HG02571 (cell line): ENCODE results near the gene SSU72.
"Not testable (repeated sequence)": the region's sequence is repeated elsewhere in the genome, so short reads cannot be mapped to it uniquely, and the experiment has no call there.

Experiments used
- ATAC-seq: cut with Tn5 transposase; IDR thresholded peaks from one replicate; pipeline ENCODE4 v1.9.1; 2021; ENCODE audit warnings: mild to moderate bottlenecking, moderate library complexity; ENCODE audit not compliant: unreplicated experiment

SSU72 gene

DNA sequence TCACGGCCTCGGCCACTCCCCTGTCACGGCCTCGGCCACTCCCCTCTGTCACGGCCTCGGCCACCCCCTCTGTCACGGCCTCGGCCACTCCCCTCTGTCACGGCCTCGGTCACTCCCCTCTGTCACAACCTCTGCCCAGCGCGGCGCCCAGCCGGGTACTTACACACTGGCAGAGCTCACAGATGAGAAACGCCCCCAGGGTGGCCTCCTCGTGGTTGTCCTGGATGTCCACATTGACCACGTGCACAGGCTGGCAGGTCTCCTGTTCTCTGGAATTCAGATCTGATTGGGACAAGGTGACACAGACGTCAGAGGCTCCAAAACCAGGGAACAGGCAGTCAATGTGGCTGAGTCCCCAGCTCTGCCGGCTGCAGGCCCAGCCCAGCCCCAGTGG lies 31.0 kb downstream of the SSU72 start:
- ATAC-seq: no peak

DNA sequence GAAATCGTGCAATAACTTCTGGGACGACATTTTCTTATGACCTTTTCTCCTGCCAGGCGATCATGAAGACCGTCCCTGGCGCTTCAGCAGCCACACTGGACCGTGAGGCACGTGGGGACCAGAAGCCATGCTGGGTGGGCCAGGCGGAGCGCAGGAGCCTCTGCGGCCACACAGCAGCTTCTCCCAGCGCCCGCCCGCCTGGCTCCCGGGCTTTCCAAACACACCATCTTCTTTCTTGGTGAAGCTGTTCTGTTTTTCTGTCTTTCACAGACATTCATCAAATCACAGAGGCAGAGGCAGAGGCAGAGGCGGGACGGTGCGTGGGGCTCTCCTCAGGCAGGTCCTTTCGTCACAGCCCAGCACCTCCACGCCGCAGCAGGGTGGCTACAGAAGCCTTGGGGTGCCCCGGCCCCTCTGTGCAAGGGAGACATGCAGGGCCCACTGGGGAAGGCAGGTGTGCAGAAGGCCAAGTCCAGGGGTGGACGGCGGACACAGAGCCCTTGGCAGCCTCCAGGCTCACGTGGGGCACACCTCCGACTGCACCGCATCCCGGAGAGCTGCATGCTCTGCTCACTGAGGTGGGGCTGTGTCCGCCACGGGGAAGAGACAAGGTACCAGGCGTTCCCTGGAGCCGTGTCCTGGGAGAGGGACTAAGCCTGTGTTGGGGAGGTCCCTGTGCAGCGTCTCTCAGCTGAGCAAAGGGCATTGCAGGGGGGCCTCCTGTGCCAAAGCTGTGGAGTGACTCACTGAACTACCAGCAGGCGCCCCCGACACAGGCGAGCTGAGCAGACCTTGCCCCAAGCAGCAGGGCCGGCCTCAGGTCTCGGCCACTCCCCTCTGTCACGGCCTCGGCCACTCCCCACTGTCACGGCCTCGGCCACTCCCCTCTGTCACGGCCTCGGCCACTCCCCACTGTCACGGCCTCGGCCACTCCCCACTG lies 31.6 kb downstream of the SSU72 start:
- ATAC-seq: no peak

DNA sequence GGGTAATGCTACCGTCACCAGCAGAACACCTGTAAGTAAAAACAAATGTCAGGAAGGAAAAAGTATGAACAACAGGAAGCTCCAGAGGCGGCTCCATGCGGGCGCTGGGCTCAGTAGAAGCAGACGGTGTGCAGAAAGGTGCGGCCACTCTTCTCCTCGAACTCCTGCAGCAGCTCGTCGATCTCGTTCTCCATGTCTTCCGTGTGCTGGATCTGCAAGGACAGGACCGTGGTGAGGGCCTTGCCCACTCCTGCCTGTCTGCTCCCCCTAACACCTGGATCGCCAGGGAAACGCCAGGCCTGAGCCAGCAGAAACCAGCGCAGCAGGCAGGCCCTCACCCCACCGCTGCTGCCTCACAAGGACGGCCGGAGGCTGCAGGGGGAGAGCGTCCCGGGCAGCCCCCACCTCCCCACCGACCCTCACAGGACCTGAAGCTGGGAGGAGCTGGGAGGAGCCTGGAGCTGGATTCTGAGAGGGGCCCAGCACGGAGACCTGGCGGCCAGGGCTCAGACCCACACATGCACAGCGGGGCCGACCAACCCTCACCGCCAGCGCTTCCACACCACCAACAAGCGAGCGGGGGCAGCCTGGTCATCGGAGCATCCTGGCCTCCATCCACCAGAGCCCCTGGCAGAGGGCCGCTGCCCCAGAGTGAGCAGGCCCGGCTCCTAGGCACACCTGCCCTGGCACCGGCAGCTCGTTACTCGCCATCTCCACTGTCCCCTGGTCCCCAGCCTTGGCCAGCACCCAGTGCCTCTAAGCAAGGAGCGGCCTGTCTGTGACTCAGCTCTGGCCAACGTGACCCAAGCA lies 32.5 kb downstream of the SSU72 start:
- no peak for ATAC-seq

DNA sequence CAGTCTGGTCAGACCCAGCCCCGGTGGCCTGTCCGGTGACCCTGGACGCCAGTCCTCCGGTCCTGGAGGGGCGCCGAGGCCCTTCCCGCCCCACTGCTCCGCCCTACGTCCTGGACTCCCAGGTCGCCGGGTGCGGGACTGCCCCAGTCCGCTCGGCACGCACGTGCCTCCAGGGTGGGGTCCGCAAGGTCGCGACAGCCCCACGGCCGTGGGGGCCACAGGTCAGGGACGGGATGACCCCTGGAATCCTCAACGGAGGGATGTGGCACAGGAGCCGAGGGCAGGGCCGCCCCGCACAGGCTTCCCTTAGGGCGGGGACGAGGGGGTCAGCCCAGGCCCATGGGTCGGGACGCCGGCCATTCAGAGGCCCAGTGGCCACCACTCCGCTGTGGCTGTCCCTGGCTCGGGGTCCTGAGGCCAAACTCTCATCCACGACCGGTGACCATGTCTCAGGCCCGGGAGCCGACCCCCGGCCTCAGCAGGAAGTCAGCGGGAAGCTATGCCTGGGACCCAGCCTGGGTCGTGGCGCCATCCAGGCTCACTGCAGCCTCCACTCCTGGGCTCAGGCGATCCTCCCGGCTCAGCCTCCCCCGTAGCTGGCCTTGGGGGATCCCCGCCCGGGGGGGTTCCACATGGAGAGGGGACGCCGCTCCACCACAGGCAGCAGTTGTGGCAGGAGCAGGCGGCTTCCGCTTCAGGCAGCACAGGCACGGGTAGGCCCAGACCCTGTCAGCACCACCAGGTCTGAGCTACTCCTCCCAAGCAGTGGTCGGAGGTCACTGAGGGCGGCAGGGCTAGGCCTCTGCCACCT lies 33.6 kb downstream of the SSU72 start:
- no peak for ATAC-seq

DNA sequence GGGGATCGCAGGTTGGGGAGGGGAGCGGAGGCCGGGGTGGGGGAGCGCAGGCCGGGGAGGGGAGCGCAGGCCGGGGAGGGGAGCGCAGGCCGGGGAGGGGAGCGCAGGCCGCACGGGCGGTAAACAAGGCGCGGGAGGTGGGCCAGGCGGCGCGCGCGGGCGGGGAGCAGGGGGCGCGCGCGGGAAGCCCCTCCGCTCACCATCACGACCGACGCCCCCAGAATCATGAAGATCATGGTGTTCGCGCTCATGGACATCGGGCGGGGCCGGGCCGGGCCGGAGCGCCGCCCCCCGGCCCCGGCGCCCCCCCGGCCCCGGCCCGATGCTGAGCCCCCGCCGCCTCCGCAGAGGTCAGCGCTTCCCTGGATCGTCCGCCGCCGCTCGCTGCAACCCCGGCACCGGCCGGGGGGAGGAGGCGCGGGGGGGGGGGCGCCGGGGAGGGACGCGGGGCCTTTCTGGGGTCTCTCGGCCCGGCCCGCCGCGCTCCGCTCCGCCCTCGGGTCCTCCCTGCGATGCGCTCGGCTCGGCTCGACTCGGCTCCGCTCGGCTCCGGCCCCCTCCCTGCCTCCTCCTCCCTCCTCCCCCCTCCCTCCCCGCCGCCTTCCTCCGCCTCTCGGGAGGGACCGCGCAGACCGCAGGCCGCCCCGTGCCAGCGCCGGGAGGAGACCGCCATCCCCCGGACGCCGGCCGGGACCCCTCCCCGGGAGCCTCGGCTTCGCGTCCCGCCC lies 34.4 kb downstream of the SSU72 start, which contains the start of gene TMEM240:
Gene TMEM240 (minus strand): TSS at position 535 of the 728 bp plus-strand sequence. CDS start 278 bp downstream, at position 257.
- no peak for ATAC-seq

DNA sequence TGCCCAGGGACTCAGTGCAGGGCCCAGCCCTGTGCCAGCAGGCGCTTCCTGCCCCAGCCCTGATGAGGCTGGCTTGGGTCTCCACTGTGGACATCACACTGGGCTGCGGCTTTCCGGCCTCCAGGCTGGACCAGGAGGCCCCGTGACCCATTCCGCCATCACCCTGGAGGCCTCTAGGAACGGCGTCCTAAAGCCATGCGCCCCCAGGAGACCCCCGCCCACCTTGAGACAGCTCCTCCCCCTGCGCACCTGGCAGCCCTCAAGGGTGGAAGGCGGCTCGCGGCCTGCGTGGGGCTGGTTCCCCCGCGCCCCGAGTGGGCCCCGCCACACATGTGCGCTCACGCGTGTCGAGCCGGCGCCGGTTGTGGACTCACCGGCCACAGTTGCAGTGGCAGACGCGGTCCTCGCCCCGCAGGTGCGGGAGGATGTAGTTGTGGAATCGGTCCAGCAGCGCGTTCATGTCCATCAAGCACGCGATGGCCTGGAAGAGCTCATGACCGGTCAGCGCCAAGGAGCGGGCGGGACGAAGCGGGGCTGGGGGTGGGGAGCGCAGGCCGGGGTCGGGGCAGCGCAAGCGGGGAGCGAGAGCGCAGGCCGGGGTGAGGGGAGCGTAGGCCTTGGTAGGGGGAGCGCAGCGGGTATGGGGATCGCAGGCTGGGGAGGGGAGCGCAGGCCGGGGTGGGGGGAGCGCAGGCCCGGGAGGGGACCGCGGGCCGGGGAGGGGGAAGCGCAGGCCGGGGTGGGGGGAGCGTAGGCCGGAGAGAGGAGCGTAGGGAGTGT lies 35.2 kb downstream of the SSU72 start:
- ATAC-seq: no peak

DNA sequence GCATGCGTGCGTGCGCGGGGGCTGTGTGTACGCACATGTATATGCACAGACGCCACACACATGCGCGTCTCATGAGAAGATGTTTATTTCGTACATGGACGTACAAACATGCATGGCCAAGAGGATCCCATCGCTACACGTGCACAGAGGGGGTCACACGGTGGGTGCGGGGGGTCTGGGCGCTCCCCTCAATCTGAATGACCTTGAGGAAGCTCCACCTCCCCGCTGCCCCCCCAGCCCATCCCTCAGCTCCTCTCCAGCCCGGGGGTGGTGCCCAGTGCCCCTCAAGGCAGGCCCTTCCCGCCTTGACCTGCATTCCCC lies 35.7 kb downstream of the SSU72 start:
- no peak for ATAC-seq

DNA sequence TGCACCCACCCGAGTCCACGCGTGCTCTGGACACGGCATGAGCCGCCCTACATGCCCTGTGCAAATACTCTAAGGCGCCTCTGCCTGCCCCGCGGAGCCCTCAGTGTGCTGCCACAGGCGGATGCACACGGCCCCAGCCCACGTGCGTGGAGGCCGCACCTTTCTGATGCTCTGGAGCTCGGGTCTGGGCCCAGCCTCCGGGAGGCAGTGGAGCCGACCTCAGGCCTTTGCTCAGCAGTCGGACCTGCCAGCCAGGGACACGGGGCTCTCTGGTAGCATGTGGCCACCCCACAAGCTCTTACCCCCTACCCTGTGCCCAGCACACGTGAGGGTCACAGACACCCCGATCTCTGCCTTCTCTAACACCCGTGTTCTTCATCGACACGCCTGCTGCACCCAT lies 36.3 kb downstream of the SSU72 start:
- ATAC-seq: no peak

DNA sequence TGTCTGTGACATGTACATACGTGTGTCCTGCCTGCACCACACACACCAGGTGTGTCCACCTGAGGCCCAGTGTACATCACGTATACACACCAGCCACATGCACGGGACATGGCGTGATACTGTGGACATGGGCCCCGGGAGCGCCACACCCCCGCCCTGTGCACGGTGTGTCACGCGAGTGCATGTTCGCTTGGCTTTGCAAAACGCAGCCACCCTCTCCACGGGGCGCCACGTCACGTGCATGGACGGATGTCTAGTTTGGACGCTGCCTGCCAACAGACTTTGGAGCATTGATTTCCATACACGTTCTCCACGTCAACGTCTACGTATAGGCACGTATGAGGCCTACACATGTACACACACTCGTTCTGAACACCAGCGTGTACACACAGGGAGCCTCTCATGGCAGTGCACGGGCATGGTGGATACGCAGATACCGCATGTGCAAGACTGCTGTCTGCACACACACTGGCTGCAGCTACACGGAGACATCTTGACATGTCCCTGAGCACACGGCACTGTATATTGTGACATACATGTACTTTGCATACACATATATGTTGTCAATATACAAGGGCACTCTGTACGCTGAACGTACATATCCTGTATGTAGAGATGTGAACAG lies 36.9 kb downstream of the SSU72 start:
- ATAC-seq: no peak

DNA sequence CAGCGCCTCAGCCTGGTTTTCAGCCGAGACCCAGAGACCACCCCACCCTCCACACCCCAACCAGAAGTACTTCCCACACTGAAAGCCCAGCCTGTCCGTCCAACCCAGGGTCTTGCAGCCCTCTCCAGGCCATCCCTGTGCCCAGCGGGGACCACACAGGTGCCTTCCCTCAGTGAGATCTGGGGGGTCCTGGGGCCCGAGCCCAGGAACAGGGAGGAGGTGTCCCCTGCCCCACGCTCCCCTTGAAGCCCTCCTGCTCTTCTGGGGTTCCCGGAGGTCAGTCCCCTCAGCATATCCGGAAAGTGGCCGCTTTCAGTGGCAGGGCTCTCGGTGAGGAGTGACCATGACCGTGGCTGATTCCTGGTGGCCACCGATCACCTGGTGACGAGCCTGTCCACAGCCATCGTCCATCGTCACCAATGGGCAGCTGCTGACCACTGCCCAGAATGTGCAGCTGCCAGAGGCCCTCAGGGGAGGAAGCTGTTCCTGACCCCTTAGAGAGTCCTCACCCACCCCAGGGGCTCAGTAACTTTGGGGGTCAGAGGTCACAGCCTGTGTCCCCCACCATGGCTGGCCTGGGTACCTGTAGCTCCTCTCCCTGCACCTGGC lies 37.6 kb downstream of the SSU72 start:
- ATAC-seq: no peak

DNA sequence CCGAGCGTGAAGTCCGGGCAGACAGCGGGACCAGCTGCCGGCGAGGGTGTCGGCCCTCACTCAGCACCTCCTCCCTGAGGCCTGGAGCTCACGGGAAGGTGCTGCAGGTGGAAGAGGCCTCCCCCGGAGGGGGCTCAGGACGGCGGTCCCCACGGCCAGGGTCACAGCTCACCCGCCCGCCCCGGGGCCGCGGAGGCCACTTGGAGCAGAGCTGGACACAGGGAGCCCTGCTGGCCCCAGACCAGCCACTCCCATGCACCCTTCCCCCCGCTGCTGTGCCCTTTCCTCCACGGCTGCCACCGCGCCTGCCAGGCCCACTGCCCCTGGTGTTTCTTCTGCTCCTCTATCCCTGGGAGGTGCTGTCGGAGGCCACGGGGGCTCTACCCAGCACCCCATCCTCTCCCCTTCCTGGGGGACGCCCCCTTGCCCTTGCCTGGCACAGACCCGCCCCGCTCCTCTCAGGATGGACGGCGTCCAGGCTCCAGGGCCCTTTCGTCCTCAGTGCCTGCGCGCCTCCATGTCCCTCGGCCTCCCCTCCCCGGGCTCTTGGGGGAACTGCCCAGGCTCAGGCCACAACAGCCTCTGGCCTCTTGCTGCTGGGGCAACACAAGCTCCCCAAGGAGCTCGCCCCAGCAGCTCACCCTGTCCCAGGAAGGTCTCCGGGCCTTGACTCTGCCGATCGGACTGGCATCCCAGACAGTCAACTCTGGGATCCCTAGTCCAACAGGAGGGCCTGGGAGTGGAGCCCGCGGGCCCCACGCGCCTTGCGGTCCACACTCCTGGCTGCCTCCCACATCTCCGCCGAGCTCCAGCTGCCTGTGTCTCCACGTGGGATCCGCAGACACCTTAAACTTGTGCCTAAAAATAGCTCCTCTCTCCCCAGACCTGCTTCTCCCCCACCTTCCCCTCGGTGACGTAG lies 38.4 kb downstream of the SSU72 start:
- ATAC-seq: no peak

DNA sequence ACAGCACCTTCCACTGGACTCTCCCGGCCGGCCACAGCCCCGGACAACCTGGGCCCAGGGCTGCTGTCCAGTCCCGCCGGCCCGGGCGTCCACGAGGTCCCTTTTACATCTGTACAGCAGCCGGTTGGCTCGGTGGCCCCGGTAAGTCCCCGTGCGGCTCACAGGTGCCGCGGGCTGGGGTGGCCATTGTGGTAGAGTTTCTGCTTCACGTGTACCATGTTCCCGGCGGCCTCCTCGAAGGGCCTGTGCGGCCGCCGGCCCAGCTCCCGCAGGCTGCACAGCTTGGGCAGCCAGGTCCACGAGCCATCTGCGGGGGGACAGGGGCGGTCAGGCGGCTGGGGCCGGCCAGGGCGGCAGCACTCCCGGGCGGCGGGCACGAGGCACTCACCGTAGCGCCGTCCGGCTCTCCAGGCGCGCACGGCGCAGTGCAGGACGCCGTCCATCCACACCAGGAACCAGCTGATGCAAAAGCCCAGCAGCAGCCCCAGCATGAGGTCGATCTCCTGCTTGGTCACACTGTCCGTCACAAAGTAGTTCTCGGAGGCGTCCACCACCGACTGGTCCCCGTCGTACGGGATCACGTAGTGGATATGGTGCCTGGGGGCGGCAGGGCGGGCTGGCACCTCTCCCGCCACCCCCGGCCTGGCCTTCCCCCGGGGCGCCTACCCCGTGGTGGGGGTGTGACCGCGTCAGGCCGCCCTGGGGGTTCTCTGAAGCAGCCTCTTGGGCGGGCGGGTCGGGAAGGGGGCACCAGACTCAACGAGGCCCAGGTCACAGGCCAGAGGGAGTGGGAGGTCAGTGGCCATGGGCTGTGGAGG lies 39.3 kb downstream of the SSU72 start:
- ATAC-seq: no peak

DNA sequence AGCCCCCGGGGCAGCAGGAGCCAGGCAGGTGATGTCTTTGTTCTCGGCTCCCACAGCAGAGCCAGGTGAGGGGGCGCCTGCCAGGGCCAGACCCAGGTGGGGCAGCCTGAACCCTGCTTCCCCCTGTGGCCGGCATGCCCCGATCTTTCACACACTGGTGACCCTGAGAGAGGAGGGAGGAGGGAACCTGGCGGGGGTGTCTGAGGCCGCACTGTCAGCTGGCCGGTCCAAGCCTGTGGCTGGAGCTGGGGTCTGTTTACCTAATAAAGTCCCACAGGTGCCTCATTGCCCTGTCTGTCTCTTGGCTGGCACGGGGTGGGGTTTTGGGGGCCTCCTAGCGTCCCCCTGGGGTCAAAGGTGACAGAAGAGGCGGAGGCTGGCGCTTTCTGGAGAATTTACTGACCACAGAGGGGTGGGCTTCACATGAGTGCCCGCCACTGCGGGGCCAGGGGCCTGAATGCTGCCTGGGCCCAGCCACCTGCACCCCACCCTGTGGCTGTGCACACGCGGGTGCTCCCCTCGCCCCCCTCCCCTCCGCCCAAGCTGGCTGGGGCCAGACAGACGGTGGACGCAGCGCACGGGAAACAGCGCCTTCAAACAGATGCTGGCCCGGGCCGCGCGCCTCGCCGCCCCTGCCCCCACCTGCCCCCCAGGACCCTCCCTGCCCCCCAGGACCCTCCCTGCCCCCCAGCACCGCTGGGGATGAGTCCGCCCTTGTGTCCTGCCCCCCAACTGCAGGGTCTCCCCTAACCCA lies 40.1 kb downstream of the SSU72 start:
- no peak for ATAC-seq

DNA sequence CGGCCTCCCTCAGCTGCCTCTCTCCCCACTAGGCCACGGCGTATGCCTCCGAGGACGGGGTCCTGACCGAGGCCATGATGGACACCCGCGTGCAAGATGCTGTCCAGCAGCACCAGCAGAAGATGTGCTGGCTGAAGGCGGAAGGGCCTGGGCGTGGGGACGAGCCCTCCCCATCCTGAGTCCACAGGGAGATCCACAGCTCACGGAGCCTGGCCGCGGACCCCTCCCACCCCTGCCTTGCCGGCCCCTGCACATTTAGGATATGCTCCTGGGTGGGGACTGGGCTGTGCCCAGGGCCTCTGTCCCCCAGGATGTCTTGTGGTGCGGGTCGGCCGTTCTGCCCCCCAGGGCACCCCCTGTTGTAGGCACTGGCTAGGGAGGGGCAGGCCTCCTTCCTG lies 40.8 kb downstream of the SSU72 start:
- not testable (repeated sequence) for ATAC-seq

DNA sequence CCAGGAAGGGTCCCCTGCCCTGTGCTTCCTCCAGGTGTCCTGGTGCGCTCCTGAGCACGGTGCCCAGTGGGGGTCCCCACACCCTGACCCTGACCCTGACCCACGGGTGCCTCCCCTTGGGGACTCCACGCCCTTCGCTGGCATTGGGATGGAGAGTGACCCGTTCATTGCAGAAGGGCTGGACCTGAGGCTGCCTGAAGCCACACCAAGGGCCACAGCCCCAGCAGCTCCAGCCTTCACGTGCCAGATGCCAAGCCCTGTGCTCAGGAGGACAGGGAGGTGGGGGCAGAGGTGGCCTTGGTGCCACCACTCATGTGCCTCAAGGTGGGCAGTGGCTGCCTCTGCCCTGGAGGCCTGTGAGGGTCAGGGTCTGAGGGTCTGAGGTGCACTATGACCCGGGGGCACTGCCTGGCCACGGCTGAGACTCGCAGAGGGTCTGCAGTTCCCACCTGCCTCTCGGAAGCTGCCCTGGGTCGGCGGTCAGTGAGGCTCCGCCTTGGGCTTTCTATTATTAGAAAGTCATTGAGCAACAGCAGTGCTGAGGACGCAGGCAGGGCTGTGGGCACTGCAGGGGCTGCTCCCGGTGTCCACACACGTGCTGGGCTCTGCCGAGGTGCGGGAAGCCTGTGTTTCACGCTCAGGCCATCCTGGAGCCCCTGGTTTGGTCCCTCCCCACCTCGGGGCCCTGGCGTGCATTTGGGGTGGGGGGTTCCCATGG lies 41.3 kb downstream of the SSU72 start:
- not testable (repeated sequence) for ATAC-seq

DNA sequence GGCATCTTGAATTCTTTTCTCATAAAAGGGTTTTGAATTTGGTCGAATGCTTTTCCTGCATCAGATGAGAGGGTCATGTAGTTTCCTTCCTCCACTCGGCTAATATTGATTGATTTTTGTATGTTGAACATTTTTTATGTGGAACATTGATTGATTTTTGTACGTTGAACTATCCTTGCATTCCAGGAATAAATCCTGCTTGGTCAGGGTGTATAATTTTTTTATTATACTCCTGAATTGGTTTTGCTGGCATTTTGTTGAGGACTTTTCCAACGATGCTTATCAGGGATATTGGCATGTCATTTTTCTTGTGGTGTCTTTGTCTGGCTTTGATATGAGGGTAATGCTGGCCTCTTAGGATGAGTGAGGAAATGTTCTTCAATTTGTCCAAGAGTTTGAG lies 42.7 kb downstream of the SSU72 start:
- no peak for ATAC-seq
